GM21390 (cell line): ENCODE data around the gene CUX1.
"Not testable (repeated sequence)": the region's sequence is repeated elsewhere in the genome, so short reads cannot be mapped to it uniquely, and the experiment has no call there.

Experiments
- ATAC-seq: cut with Tn5 transposase; IDR thresholded peaks from one replicate; pipeline ENCODE4 v1.9.1; 2021; ENCODE audit not compliant: unreplicated experiment

The CUX1 gene

DNA sequence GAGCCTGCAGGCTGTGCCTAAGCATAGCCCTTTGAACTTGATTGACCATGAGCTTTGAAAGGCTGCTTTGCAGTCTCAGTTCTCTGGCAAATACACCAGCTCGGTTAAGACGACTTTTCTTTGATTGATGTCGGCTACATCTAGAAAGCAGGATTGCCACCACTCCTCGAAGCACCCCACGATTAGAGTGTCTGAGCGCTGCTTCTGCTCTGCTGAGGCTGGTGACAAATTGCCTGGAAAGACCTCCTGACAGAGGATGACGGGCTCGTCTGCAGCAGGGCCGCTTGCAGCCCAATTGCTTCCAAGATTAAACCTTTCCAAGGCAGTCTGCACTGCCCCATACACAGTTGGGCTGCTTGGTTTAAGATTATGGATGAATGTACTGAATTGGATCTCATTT lies 182.0 kb downstream of the CUX1 start:
- no peak for ATAC-seq

DNA sequence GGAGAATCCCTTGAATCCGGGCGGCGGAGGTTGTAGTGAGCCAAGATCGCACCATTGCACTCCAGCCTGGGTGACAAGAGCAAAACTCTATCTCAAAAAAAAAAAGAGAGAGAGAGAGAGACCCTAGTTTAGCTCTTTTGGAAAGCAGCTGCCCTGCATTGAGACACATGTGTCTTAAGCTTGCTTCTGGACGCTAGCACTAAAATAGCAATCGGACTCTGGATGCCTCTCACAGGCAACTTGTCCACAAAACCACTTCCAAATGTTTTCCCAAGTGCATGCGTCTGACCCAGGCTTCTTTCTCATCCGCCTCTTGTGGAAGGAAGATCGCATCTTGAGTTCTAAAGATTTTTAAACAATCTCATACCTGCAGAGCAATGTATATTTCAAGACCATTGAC lies 182.7 kb downstream of the CUX1 start:
- ATAC-seq: no peak

DNA sequence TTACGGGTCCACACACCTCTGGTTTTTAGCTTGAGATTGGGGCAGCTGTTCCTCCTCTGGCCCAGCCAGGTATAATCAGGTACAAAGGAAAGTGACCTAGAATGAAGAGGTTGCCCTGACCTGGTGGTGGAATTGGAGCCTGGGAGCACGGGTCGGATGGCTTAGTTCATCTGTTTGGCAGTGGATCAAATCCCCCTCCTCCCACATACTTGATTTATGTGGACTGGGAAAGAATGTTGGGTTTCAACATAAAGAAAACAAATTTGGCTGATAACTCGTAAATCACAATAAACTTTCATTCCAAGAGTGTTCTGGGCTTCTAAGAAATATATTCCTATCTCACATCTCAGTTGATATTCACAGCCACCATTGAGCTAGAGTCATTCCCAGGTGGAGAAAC lies 186.8 kb downstream of the CUX1 start:
- no peak for ATAC-seq

DNA sequence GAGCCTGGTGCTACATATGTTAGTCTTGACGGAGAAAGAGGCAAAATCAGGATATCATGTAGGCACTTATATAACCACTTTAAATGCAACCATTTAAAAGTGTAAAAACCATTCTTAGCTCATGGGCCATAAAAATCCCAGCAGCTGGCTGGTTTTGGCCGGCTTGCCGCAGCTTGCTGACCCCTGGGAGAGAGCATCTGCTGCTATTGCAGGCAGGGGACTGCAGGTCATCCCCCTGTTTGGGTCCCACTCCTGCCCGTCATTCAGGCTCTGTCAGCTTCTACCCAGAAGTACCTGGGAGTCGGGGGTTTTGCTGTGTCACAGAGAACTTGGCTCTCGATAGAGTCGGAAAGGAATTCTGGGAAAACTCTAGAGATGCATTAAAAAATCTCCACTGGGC lies 187.4 kb downstream of the CUX1 start:
- ATAC-seq: no peak

DNA sequence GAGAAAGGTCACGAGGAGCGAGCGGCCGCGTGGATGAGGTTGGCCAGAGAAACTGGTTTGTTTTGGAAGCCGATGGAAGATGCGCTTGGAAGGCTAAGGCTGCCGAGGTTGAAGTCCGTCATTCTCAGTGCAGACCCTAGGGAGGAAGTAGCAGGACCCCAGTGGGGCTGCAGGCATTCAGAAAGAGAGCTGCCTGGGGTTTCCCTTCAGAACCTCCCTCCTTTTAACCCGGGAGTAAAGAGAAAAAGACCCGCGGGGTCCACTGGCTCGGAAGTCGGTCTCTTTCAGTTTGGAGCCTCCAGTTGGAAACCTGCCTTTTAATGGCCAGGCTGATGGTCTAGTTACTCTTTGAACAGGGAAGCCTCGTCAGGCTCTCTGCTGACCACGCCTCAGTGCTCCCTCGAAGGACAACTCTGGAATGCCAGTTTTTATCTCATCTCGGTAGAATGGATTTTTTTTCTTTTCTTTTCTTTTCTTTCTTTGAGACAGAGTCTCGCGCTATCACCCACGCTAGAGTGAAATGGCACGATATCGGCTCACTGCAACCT lies 188.6 kb downstream of the CUX1 start:
- ATAC-seq: no peak

DNA sequence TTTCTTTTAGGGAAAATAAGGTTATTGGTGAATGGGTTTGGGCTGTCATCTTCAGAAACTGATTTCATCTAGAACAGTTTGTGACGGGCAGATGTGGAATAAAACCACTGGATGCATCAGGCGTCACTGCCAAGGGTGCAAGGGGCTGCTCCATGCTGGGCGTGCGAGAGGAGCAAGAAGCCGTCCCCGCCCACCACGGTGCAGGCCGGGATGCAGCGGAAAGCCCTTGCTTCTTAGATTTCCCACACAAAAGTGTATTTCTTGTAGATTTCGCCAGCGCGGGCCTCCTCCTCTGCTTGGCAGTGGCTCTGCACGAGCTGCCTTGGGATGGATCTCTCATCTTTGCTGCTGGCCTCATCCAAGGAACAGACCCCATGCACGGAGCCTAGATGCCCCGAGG lies 189.3 kb downstream of the CUX1 start:
- no peak for ATAC-seq

DNA sequence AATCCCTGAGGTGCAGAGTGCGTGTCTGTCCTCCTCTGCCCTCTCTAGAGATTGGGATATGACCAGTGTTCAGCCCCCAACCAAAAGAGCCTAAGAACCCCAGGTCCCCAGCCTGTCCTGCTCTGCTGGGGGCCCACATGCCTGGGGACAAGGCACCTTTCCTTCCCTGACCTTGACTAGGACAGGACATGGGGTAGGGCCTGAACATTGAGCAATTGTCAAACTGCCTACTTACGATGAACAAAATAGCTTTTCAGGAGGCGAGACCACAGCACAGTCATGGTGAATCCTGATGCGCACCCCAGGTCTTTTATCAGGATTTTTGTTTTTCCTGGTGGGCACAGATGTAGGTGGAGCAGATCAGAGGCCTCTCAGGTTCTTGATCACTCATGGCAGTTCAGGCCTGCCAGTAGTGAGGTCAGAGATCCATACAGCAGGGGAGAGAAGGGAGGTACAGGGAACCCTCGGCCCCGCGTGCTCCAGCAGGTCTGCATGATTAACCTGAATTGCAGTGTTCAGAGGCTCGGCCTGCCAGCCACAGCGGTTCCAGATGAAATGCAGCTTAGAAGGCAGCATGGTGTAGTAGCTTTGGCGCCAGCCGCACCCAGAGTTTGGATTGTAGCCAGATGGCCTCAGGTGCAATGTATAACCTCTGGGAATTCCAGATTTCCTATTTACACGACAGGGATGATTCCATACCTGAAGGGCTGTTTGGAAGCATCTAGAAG lies 191.3 kb downstream of the CUX1 start:
- ATAC-seq: no peak

DNA sequence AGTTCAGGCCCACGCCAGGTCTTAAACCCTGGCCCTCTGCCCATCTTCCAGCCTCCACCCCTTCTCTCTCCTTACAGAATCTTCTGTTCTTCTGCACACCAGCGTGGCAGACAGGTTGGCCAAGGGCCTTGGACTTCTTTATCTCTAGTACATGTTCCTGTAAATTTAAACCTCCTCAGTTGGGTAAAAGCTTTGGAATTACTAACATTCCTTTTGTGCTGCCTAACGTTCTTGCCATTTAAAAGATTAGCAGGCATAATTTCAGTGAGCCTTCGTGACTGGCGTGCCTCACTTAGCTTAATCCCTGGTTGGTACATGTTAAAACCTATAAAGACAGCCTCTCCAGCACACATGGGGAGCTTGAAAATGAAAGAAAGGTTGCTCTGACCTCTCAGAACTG lies 192.2 kb downstream of the CUX1 start:
- ATAC-seq: no peak

DNA sequence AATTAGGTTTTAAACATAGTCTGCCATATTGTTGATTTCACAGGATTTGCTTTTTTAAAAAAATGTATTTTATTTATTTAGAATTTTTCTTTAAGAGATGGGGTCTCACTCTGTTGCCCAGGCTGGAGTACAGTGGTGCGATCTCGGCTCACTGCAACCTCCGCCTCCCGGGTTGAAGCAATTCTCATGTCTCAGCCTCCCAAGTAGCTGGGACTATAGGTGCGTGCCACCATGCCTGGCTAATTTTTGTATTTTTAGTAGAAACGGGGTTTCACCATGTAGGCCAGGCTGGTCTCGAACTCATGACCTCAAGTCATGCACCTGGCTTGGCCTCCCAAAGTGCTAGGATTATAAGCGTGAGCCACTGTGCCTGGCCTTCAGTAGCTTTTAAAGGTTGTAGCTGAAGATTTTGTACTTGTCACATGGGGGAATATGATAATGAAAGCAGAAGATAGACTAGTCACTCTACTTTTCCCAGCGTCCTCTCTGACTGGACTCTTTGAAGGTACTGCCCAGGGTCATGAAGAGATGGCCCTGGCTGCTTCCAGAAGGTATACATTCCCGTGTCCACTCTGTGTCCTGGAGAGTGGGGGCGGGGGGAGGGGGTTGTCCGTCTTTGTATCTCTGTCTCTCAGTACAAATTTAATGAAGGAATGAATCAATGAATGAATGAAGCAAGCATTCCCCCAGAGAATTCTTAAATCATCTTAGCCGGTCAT lies 194.8 kb downstream of the CUX1 start:
- not testable (repeated sequence) for ATAC-seq

DNA sequence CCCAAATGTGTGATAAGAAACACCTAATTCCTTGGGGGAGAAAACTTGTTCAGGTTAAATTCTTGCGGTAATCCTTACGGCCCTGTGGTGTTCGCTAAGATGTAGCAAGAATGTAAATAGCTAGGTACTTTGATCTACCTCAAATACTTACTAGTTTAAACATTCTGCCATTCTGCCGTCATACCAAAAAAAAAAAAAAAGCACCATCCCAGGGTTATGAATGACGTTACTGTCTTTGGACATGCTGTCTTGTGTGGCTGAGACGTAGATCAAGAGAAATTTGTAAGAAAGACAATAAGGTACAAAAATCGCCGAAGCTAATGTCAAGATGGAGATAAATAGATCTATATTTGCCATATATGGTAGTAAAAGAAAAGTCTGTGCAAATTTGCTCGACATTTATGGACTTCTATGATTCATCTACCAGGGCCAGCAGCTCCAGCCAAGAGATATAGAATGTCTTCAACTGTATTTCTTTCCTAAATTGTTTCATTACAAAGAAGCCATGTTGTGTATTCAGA lies 195.6 kb downstream of the CUX1 start:
- ATAC-seq: no peak

DNA sequence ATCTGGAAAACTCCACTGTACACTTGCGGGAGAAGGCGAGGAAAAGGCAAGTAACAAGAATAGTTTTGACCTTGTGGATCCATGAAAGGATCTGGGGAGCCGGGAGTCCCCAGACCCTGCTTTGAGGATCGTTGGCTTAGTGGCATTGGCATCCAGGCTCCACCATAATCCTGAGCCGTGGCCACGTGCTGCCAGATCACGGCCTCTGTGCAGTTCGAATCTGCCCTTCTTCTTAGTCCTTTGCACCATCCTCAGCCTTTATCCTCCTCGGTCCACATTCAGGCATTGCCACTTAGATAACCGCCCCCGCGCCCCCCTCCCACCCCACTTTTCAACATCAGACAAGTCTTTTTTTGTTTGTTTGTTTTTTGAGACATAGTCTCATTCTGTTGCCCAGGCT lies 201.4 kb downstream of the CUX1 start:
- ATAC-seq: no peak

DNA sequence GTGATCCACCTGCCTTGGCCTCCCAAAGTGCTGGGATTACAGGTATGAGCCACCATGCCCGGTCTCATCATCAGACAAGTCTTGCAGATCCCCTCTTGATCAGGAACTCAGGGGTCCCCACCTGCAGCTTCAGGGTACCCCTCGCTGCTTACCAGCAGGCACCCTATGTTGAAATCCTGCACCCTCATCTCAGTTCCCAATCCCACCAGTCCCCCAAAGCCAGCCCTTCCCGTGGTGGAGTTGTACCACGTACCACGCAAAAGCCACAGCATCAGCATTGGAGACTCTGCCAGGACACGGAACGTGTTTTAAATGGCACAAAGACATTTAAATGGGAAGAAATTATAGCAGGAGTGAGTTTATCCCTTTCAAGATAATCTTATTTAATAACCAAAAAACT lies 202.0 kb downstream of the CUX1 start:
- ATAC-seq: no peak

DNA sequence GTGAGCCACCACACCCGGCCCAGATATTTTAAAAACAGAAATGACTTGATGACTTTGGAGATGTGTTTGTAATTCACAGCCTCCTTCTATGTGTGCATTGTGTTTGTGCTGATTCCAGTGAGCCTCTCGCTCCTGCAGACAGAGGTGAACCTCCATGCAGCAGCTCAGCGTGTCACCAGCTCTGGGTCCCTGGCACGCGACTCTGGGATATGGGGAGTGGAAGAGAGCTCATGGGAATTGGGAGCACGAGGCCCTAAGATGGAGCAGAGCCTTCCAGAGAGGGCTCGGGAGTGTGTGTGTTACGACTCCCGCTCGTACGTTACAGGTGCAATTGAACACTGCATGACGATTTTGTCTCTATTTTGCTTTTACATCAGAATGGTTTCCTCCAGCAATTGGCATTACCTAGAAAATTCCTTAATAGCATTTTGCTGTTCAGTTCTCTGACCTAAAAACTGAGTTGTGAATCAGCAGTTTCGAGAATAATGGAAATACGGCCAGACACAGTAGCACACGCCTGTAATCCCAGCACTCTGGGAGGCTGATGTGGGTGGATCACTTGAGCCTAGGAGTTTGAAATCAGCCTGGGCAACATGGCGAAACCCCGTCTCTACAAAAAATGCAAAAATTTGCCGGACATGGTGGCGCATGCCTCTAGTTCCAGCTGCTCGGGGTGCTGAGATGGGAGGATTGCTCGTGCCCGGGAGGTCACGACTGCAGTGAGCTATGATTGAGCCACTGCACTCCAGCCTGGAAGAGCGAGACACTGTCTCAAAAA lies 204.6 kb downstream of the CUX1 start:
- no peak for ATAC-seq

DNA sequence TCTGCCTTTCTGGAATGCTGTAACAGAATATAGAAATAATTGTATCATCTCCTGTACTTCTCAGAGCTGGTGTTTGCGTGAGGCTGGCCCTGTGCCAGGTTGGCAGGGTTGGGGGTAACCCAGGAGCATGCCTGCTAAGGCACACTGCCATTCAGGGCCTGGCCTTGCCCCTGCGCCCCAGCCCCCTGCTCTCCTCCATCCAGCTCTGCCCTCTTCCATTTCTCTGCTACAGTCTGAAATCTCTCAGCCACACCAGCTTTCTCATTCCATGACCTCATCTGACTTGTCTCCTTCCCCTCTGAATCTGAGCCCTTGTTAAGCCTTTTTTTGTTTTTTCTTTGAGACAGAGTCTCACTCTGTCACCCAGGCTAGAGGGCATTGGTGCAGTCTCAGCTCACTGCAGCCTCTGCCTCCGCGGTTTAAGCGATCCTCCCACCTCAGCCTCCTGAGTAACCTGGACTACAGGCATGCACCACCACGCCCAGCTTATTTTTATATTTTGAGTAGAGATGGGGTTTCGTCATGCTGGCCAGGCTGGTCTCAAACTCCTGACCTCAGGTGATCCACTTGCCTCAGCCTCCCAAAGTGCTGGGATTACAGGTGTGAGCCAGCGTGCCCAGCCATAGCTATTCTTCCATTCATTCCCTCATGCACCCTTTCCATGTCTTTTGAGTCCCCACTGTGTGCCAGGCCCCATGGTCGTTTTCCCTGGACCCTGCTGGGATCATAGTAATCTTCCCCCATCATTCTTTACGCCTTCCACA lies 206.8 kb downstream of the CUX1 start:
- no peak for ATAC-seq

DNA sequence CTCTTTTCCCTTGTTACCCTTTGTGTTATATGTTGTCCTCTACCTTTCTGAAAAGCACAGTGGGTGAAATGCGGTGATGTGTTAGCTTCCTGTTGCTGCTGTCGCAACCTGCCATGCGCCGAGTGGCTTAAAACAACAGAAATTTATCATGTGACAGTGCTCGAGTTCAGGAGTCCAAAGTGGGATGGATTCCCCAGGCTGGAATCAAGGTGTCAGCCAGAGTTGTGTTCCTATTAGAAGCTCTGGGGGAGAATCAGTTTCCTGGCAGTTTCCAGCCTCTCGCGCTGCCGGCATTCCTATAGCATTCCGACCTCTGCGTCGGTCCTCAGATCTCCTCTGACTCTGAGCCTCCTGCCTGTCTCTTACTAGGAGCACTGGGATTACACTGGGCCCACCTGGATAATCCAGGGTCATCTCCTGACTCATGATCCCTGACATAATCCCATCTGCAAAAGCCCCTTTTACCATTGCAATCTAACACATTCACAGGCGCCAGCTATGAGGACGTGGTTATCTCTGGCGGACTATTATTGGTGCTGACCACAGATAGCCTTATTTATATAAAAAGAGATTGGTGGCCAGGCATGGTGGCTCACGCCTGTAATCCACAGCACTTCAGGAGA lies 207.5 kb downstream of the CUX1 start:
- no peak for ATAC-seq

DNA sequence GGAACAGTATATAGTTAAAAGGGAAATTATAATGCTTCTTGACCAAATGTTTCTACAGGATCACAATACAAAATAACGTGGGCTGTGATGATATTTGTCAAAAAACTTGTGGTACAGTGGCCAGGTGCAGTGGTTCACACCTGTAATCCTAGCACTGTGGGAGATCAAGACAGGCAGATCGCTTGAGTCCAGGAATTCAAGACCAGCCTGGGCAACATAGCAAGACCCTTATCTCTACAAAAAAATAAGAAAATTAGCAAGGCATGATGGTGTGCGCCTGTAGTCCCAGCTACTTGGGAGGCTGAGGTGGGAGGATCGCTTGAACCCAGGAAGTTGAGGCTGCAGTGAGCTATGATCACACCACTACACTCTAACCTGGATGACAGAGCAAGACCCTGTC lies 208.4 kb downstream of the CUX1 start:
- not testable (repeated sequence) for ATAC-seq

DNA sequence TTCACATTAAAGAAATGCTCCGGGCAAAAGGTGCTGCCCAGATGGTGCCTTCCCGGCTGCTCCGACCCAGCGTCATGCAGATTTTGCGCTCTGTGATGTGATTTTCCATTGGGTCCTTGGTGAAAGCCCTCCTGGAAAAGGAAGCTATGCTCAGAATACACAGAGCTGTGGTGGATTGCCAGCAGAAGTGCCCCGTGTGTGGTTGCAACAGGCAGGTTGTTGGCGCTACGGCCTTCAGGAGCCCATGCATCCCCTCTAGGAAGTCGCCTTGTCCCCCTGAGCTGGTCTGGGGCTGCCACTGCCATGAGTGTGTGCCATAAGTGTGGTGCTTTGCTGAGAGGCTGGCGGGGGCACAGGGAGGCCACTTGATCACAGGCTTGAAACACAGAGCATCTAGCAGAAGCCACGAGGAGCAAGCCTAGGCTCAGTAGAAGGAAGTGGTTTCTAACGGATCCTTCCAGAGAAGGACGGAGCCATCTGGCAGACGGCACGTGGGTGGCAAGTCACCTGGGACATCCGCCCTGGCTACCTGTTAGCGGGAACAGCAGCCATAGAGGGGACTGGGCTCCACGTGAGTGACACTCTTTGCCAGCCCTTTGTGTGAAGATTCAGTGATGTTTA lies 210.9 kb downstream of the CUX1 start:
- no peak for ATAC-seq

DNA sequence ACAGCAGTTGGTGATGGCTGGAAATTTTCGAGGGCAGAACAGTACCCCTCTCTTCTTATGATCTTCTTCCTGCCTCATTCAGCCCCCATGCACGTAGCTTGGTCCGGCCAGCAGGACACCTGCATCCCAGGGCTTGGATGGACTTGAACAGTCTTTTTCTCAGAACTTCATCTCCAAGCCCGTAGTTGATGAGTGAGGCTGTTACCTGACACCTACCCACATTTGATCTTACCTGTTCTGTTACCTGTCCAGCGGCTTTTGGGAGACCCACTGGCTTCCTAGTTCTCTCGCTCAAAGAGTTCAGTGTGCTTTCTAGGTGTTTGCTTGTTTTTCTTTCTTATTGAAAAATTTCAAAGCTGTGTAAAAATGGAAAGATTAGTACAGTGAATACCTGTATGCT lies 212.2 kb downstream of the CUX1 start:
- no peak for ATAC-seq

DNA sequence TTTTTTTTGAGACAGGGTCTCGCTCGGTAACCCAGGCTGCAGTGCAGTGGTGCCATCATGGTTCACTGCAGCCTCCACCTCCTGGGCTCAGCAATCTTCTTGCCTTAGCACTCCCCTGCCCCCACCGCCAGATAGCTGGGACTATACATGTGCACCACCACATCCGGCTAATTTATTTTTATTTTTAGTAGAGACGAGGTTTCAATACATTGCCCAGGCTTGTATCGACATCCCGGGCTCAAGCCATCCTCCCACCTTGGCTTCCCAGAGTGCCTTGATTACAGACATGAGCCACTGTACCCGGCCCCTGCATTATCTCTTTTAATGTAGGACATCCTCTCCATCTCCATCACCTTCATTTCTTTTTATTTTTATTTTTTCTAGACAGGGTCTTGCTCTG lies 213.3 kb downstream of the CUX1 start:
- ATAC-seq: no peak

DNA sequence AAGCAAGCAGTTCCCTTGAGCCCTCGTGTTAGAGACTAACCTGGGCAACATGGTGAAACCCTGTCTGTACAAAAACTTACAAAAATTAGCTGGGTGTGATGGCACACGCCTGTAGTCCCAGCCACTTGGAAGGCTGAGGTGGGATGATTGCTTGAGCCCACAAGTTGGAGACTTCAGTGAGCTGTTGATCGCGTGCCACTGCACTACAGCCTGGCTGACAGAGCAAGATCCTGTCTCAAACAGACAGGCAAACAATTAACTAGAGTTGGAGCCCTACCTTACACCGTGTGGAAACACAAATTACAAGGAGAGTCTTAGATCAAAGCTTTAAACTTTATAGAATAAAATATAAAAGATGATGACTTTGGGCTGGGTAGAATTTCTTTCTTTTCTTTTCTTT lies 219.5 kb downstream of the CUX1 start:
- ATAC-seq: no peak
